Thymus (tissue), 14 donors: ENCODE data around the gene CADM2. TPM values are rescaled to one million over a fixed set of nuclear protein-coding genes. Genes with fewer than 3 reads are reported as not detected.
"Not testable (repeated sequence)": the region's sequence is repeated elsewhere in the genome, so short reads cannot be mapped to it uniquely, and the experiment has no call there.

ENCODE experiments used
- DNase-seq, 9 donors: peaks; one replicate each; pipeline ENCODE4 v3.0.0-alpha.2; 2013; ENCODE audit warnings: low spot score in 9 of 9, low read depth in 6 of 9, missing footprints in 1 of 9
- H3K27ac ChIP-seq, 2 donors: one replicate each; pipeline ENCODE4 v1.5.1; 2013; ENCODE audit warnings: control low read depth in 1 of 2, low read depth in 1 of 2, low read length in 1 of 2, mild to moderate bottlenecking in 1 of 2, moderate library complexity in 1 of 2
- H3K27me3 ChIP-seq, 2 donors: one replicate each; pipeline ENCODE4 v1.5.1; 2013; ENCODE audit warnings: low read length in 1 of 2; ENCODE audit not compliant: control insufficient read depth in 2 of 2, insufficient read depth in 1 of 2
- H3K36me3 ChIP-seq, 2 donors: one replicate each; pipeline ENCODE4 v1.5.1; 2013; ENCODE audit warnings: low read length in 1 of 2, mild to moderate bottlenecking in 1 of 2, moderate library complexity in 1 of 2; ENCODE audit not compliant: control insufficient read depth in 2 of 2, insufficient read depth in 2 of 2
- H3K4me1 ChIP-seq, 2 donors: one replicate each; pipeline ENCODE4 v1.5.1; 2013; ENCODE audit warnings: low read length in 2 of 2; ENCODE audit not compliant: control insufficient read depth in 2 of 2, insufficient read depth in 2 of 2
- H3K4me3 ChIP-seq, 2 donors: one replicate each; pipeline ENCODE4 v1.5.1; 2013; ENCODE audit warnings: low read length in 2 of 2, control low read depth in 1 of 2, mild to moderate bottlenecking in 1 of 2
- H3K9me3 ChIP-seq, 2 donors: one replicate each; pipeline ENCODE4 v1.5.1; 2013; ENCODE audit warnings: low read length in 1 of 2, mild to moderate bottlenecking in 1 of 2; ENCODE audit not compliant: control insufficient read depth in 2 of 2, insufficient read depth in 1 of 2
- WGBS: extraction: QIAGEN DNeasy Blood & Tissue Kit; methylation state at CpG from one replicate; pipeline ENCODE4 v1.1.7; 2013; 5-methylcytosine and 5-hydroxymethylcytosine counted together
- long read RNA-seq, 10 donors: transcript quantifications; one replicate each; lab custom pipeline, GENCODE V29; 2026
- polyA plus RNA-seq: library from polyadenylated mRNA; stranded (reverse); fragments of 200-250 nt; gene quantifications from one replicate; pipeline ENCODE4 v1.2.3, GENCODE V29; 2013
- total RNA-seq: library from RNA; stranded (reverse); fragments of 120-200 nt; gene quantifications from one replicate; pipeline ENCODE4 v1.2.4, GENCODE V29; 2013
- donor health status: healthy.

CADM2 gene
- total RNA-seq (0.66 TPM), polyA plus RNA-seq (0.14 TPM)
- long read RNA-seq, donor 1 = 0 reads
- long read RNA-seq, donor 2 = 0 reads
- long read RNA-seq, donor 3 = 0 reads
- long read RNA-seq, donor 4 = 0 reads
- long read RNA-seq, donor 5 = 0 reads
- long read RNA-seq, donor 6 = 0 reads
- long read RNA-seq, donor 7 = 0 reads
- long read RNA-seq, donor 8 = 0 reads
- long read RNA-seq, donor 9 = 0 reads
- long read RNA-seq, donor 10 = 0 reads

- DNase-seq = peak in 8 of 9 donors; percentile 11 to 70 (median 41)
- H3K27ac ChIP-seq = no peak within 1 kb of the TSS
These were observed at the start of gene CADM2 for GRCh38 chr3:84958495-84959469. Gene CADM2 (plus strand): TSS chr3:84958989.

GRCh38 chr3:84918592-84918991 is 40.2 kb upstream of the CADM2 start:
- H3K36me3 ChIP-seq, DNase-seq, H3K27me3 ChIP-seq, H3K27ac ChIP-seq, H3K9me3 ChIP-seq, H3K4me1 ChIP-seq, H3K4me3 ChIP-seq: not testable (repeated sequence)
- 97% methylated on average over 33 of the region's 33 CpGs for WGBS

More at GRCh38 chr3:84958495-84959469, at the start of gene CADM2:
- Histone ChIP-seq H3K9me3 (peaks cover 0 to 8% of the 10 kb centered on the region in 2 donors), H3K36me3 (no peaks in the 10 kb centered on the region), H3K27me3 (peaks cover 19 to 43% of the 10 kb centered on the region in 2 donors), H3K4me3 (peak within 1 kb of the TSS; percentile 32 to 37), H3K4me1 (peaks cover 5 to 14% of the 10 kb centered on the region in 2 donors)
- WGBS = 2% methylated on average over 70 of the region's 70 CpGs

GRCh38 chr3:84922682-84923081 is 36.1 kb upstream of the CADM2 start:
- Histone ChIP-seq H3K4me1 (no peaks in the 10 kb centered on the region), H3K4me3 (no peak overlapping the region), H3K27me3 (no peaks in the 10 kb centered on the region), H3K27ac (no peak overlapping the region), H3K36me3 (no peaks in the 10 kb centered on the region), H3K9me3 (no peaks in the 10 kb centered on the region)
- DNase-seq = no peak
- 90% methylated on average over 3 of the region's 3 CpGs for WGBS

DNA sequence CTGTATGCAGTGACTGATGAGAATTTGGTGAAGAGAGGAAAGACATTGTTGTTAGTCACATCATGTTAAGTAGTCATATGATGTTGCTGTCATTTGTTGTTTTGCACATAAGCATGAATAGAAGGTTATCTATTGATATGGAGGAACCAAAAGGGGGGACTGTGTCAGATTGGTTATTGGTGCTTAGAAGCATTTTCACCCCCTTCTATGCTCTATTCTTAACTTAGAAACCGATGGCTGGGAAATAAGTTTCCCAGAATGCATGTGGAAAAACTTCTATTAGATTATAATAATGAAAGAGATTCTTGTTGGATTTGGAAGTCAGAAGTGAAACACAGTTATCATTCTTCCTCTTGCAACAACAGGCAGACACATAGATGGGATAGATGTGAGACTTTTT is 33.2 kb upstream of the CADM2 start:
- no peaks in the 10 kb centered on the region for H3K4me1 ChIP-seq
- no peak overlapping the region for H3K4me3 ChIP-seq
- no peaks in the 10 kb centered on the region for H3K36me3 ChIP-seq
- WGBS = 32% methylated on average over 1 of the region's 1 CpG
- no peaks in the 10 kb centered on the region for H3K27me3 ChIP-seq
- H3K27ac ChIP-seq = no peak overlapping the region
- no peaks in the 10 kb centered on the region for H3K9me3 ChIP-seq
- DNase-seq = no peak

GRCh38 chr3:84943379-84943778 is 15.4 kb upstream of the CADM2 start:
- 83% methylated on average over 4 of the region's 4 CpGs for WGBS
- H3K9me3 ChIP-seq = peaks cover 0 to 1% of the 10 kb centered on the region in 2 donors
- H3K27ac ChIP-seq = no peak overlapping the region
- H3K4me1 ChIP-seq = no peaks in the 10 kb centered on the region
- H3K36me3 ChIP-seq = no peaks in the 10 kb centered on the region
- no peaks in the 10 kb centered on the region for H3K27me3 ChIP-seq
- no peak for DNase-seq
- H3K4me3 ChIP-seq = no peak overlapping the region

- Histone ChIP-seq H3K36me3 (no peaks in the 10 kb centered on the region), H3K4me3 (no peak overlapping the region), H3K4me1 (no peaks in the 10 kb centered on the region), H3K9me3 (peaks cover 0 to 1% of the 10 kb centered on the region in 2 donors), H3K27ac (no peak overlapping the region), H3K27me3 (no peaks in the 10 kb centered on the region)
- DNase-seq = no peak
- 4% methylated on average over 1 of the region's 1 CpG for WGBS
These were observed 12.5 kb upstream of the CADM2 start for GRCh38 chr3:84946240-84946639.

DNA sequence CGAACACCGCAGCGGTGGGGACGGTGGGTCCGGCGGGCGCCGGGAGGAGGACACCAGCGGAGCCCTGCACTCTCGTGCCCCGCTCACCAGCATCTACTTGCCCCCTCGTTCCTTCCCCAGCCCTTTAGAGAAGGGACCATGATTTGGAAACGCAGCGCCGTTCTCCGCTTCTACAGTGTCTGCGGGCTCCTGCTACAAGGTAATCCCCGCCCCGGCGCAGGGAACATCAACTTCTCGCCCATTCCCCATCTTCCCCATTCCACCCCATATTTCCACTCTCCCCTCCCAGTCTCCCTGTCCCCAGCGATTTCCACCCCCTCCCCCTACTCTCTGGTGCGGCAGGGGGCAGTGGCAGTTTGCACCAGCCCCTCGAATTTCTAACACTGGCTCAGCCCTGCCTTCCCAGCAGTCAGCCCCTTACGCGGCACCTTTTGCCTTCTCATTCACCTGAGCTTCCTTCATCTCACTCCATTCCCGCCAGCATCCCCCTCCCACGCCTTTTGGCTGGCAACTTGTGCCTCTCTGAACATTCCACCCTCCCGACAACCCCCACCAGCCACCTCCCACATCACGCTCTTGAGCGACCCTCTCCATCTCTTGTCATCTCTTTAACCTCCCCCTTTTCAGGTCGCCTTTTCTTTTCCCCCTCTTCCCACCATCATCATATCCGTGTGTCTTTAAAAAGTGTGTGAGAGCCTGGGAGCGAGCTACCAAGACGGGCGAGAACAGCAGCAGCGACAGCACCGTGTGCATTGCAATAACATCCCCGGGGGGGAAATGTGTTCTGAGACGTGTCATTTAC is 882 bp downstream of the CADM2 start:
- Histone ChIP-seq H3K27ac (no peak overlapping the region), H3K4me1 (peaks cover 5 to 14% of the 10 kb centered on the region in 2 donors), H3K4me3 (peak overlapping the region; percentile 24 to 32), H3K27me3 (peaks cover 19 to 43% of the 10 kb centered on the region in 2 donors), H3K36me3 (no peaks in the 10 kb centered on the region), H3K9me3 (peaks cover 0 to 8% of the 10 kb centered on the region in 2 donors)
- WGBS = 4% methylated on average over 40 of the region's 40 CpGs
- DNase-seq = no peak

DNA sequence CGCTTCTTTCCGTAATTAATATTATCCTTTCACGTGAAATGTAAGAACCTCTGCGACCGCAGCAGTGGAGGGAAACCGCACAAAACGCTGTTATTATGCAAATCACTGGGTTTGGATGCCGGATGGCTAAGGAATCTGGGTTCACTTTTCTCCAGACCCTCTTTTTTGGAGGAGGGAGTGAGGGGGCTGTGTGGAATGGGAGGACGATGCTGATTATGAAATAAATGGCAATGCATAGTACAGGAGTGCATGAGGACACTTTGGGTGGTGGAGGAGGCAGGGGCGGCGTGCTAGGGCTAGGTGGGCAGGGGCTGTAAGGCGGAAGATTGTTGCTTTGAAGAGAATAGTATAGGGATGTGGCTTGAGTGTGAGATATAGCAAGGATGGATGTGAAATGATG is 1.8 kb downstream of the CADM2 start:
- peaks cover 5 to 14% of the 10 kb centered on the region in 2 donors for H3K4me1 ChIP-seq
- peaks cover 19 to 43% of the 10 kb centered on the region in 2 donors for H3K27me3 ChIP-seq
- DNase-seq = no peak
- H3K27ac ChIP-seq = no peak overlapping the region
- no peak overlapping the region for H3K4me3 ChIP-seq
- H3K9me3 ChIP-seq = peaks cover 0 to 8% of the 10 kb centered on the region in 2 donors
- H3K36me3 ChIP-seq = no peaks in the 10 kb centered on the region
- 9% methylated on average over 12 of the region's 12 CpGs for whole genome bisulfite sequencing
